ENCODE measurements around the gene ZNF574.
A peak's percentile ranks its signal among the peaks of the same experiment; 100 is the strongest.

ZNF574 gene

GRCh38 chr19:42059196-42059595 is 16.8 kb upstream of the ZNF574 start:
- DNase-seq (ENCODE audit: low spot score), result no peak

- DNase-seq (ENCODE audit: low spot score), result no peak
Measured at GRCh38 chr19:42060117-42060516, 15.8 kb upstream of the ZNF574 start.

GRCh38 chr19:42062381-42062780 is 13.6 kb upstream of the ZNF574 start:
- no peak for DNase-seq (ENCODE audit: low spot score)

- no peak for DNase-seq (ENCODE audit: low spot score)
Measured at GRCh38 chr19:42064432-42064831, 11.5 kb upstream of the ZNF574 start.

GRCh38 chr19:42065051-42065450 is 10.9 kb upstream of the ZNF574 start:
- no peak for DNase-seq (ENCODE audit: low spot score)

- no peak for DNase-seq (ENCODE audit: low spot score)
Measured at GRCh38 chr19:42065511-42065910, 10.5 kb upstream of the ZNF574 start.

- DNase-seq (ENCODE audit: low spot score), result no peak
Measured at GRCh38 chr19:42066075-42066754, 9.8 kb upstream of the ZNF574 start.

GRCh38 chr19:42067315-42067888 is 8.6 kb upstream of the ZNF574 start:
- no peak for DNase-seq (ENCODE audit: low spot score)

GRCh38 chr19:42068361-42068755 is 7.6 kb upstream of the ZNF574 start:
- DNase-seq (ENCODE audit: low spot score), result no peak

- no peak for DNase-seq (ENCODE audit: low spot score)
Measured at GRCh38 chr19:42068756-42069571, 7.0 kb upstream of the ZNF574 start.

GRCh38 chr19:42069619-42070351 is 6.2 kb upstream of the ZNF574 start, which contains the start of gene GRIK5:
Gene GRIK5 (minus strand): TSS chr19:42070206. CDS start chr19:42065770, 4,436 bp downstream.
- DNase-seq (ENCODE audit: low spot score), result no peak

- DNase-seq (ENCODE audit: low spot score), result no peak
Measured at GRCh38 chr19:42071247-42071646, 4.7 kb upstream of the ZNF574 start.

GRCh38 chr19:42074513-42075363 is 1.2 kb upstream of the ZNF574 start:
- peak; percentile 73 for DNase-seq (ENCODE audit: low spot score)

GRCh38 chr19:42075364-42075615 is 676 bp upstream of the ZNF574 start:
- no peak for DNase-seq (ENCODE audit: low spot score)

GRCh38 chr19:42076380-42076944 is 496 bp downstream of the ZNF574 start:
- DNase-seq (ENCODE audit: low spot score), result no peak

GRCh38 chr19:42078058-42078457 is 2.1 kb downstream of the ZNF574 start:
- no peak for DNase-seq (ENCODE audit: low spot score)

GRCh38 chr19:42078538-42079275 is 2.7 kb downstream of the ZNF574 start:
- no peak for DNase-seq (ENCODE audit: low spot score)

GRCh38 chr19:42079276-42079669 is 3.3 kb downstream of the ZNF574 start:
- no peak for DNase-seq (ENCODE audit: low spot score)

GRCh38 chr19:42079886-42080763 is 4.2 kb downstream of the ZNF574 start:
- no peak for DNase-seq (ENCODE audit: low spot score)

Measured in RKO (cell line).